H1 (cell line): Measurements from ENCODE around the gene FOXP2. TPM values are rescaled to one million over a fixed set of nuclear protein-coding genes. Genes with fewer than 3 reads are reported as not detected.

Experiments used
- CTCF ChIA-PET: fragments of 300-600 bp; sonication (Branson Sonifier 250); formaldehyde crosslinking; loops from one replicate; lab custom pipeline; 2021; ENCODE audit not compliant: partially characterized antibody; lab: Charles Lee
- POLR2A ChIA-PET: fragments of 300-600 bp; sonication (Branson Sonifier 250); formaldehyde crosslinking; loops from one replicate; lab custom pipeline; 2021; ENCODE audit warnings: inconsistent platforms; ENCODE audit not compliant: partially characterized antibody; lab: Charles Lee
- DNase-seq, 2 experiments: peaks; one replicate each; pipeline versions ENCODE4 v3.0.0 to v3.0.0-alpha.2; 2010 to 2022; ENCODE audit warnings: low spot score in 2 of 2, low read depth in 1 of 2, mixed read lengths in 1 of 2
- FAIRE-seq: peaks from 2 replicates; lab custom pipeline; 2011; peaks lifted over from hg19 to GRCh38; lab: Jason Lieb, UNC
- H2AFZ ChIP-seq: 2 replicates; pipeline ENCODE4 v1.8.1; 2012; ENCODE audit warnings: low read length, inconsistent platforms
- H2AK5ac ChIP-seq: 2 replicates; pipeline ENCODE4 v1.6.1; 2013; ENCODE audit warnings: low read depth, low read length
- H2BK120ac ChIP-seq: replicated peaks from 2 replicates; pipeline ENCODE3; 2013; ENCODE audit warnings: low read depth, low read length, inconsistent platforms
- H2BK12ac ChIP-seq: 2 replicates; pipeline ENCODE4 v1.6.1; 2013; ENCODE audit warnings: low read depth, low read length
- H2BK15ac ChIP-seq: 2 replicates; pipeline ENCODE4 v1.6.1; 2013; ENCODE audit warnings: low read length
- H2BK20ac ChIP-seq: 2 replicates; pipeline ENCODE4 v1.6.1; 2013; ENCODE audit warnings: low read length
- H2BK5ac ChIP-seq: 2 replicates; pipeline ENCODE4 v1.6.1; 2013; ENCODE audit warnings: low read depth, low read length
- H3K14ac ChIP-seq: 2 replicates; pipeline ENCODE4 v1.6.1; 2013; ENCODE audit warnings: inconsistent platforms; ENCODE audit not compliant: insufficient read length
- H3K18ac ChIP-seq: 2 replicates; pipeline ENCODE4 v1.6.1; 2013; ENCODE audit warnings: low read length; ENCODE audit errors: extremely low read depth
- H3K23ac ChIP-seq: 2 replicates; pipeline ENCODE4 v1.6.1; 2013; ENCODE audit warnings: inconsistent platforms; ENCODE audit not compliant: insufficient read length
- H3K23me2 ChIP-seq: 2 replicates; pipeline ENCODE4 v1.6.1; 2013; ENCODE audit warnings: low read depth, low read length
- H3K27ac ChIP-seq: 2 replicates; pipeline ENCODE4 v1.6.1; 2011; ENCODE audit warnings: low read depth, low read length, inconsistent platforms
- H3K27me3 ChIP-seq, 4 experiments: replicated peaks in 1 of 4; 1 replicate in 1 of 4; 2 replicates in 3 of 4; pipeline versions ENCODE4 v1.6.1 to v1.8.1; 2011 to 2013; ENCODE audit warnings: low read length in 3 of 4, mild to moderate bottlenecking in 3 of 4, inconsistent platforms in 2 of 4, mixed read lengths in 2 of 4, moderate library complexity in 1 of 4; ENCODE audit not compliant: control insufficient read depth in 3 of 4, insufficient read depth in 3 of 4; ENCODE audit errors: extremely low read depth in 1 of 4
- H3K36me3 ChIP-seq, 4 experiments: 2 replicates each; pipeline versions ENCODE4 v1.6.1 to v1.8.1; 2011 to 2013; ENCODE audit warnings: mild to moderate bottlenecking in 4 of 4, low read length in 3 of 4, moderate library complexity in 2 of 4, control low read depth in 1 of 4, inconsistent platforms in 1 of 4; ENCODE audit not compliant: insufficient read depth in 4 of 4, control insufficient read depth in 2 of 4
- H3K4ac ChIP-seq: replicated peaks from 2 replicates; pipeline ENCODE3; 2013; ENCODE audit warnings: low read length, low read depth, mixed read lengths, inconsistent platforms; ENCODE audit not compliant: insufficient read length
- H3K4me1 ChIP-seq, 4 experiments: replicated peaks in 1 of 4; 1 replicate in 1 of 4; 2 replicates in 3 of 4; pipeline versions ENCODE4 v1.6.1 to v1.8.1; 2011 to 2013; ENCODE audit warnings: low read length in 3 of 4, inconsistent platforms in 2 of 4, mixed read lengths in 1 of 4; ENCODE audit not compliant: insufficient read depth in 4 of 4, control insufficient read depth in 3 of 4
- H3K4me2 ChIP-seq, 2 experiments: 2 replicates each; pipeline versions ENCODE4 v1.6.1 to v1.8.1; 2011 to 2013; ENCODE audit warnings: low read depth in 2 of 2, low read length in 2 of 2, control low read depth in 1 of 2, inconsistent platforms in 1 of 2, mild to moderate bottlenecking in 1 of 2; ENCODE audit not compliant: insufficient read depth in 1 of 2
- H3K4me3 ChIP-seq, 4 experiments: fragments of 200-600, 300-600 bp in 1 of 4; sonication (generic), shearing (Covaris generic), sonication (Bioruptor Twin) in 1 of 4; 2 replicates each; pipeline versions ENCODE4 v1.5.1 to v1.8.1; 2011 to 2016; ENCODE audit warnings: low read length in 4 of 4, low read depth in 3 of 4, control low read depth in 2 of 4, inconsistent platforms in 2 of 4, mild to moderate bottlenecking in 2 of 4, mixed read lengths in 1 of 4, moderate library complexity in 1 of 4; ENCODE audit not compliant: insufficient read depth in 2 of 4; ENCODE audit errors: extremely low read depth in 1 of 4
- H3K56ac ChIP-seq: replicated peaks from 2 replicates; pipeline ENCODE3; 2013; ENCODE audit warnings: low read depth, mild to moderate bottlenecking, mixed read lengths, low read length, inconsistent platforms; ENCODE audit not compliant: insufficient read length
- H3K79me1 ChIP-seq: 2 replicates; pipeline ENCODE4 v1.6.1; 2013; ENCODE audit warnings: low read depth, low read length, control low read depth
- H3K79me2 ChIP-seq, 2 experiments: 2 replicates each; pipeline versions ENCODE4 v1.6.1 to v1.8.1; 2012 to 2013; ENCODE audit warnings: low read length in 2 of 2, mild to moderate bottlenecking in 2 of 2, inconsistent platforms in 1 of 2; ENCODE audit not compliant: insufficient read depth in 2 of 2, control insufficient read depth in 1 of 2
- H3K9ac ChIP-seq, 4 experiments: replicated peaks in 1 of 4; 1 replicate in 1 of 4; 2 replicates in 3 of 4; pipeline versions ENCODE4 v1.6.1 to v1.8.1; 2011 to 2013; ENCODE audit warnings: low read depth in 3 of 4, low read length in 3 of 4, control low read depth in 2 of 4, mild to moderate bottlenecking in 2 of 4, moderate library complexity in 2 of 4, inconsistent platforms in 1 of 4; ENCODE audit errors: extremely low read depth in 1 of 4
- H3K9me3 ChIP-seq, 2 experiments: 2 replicates each; pipeline versions ENCODE4 v1.6.1 to v1.8.1; 2012 to 2013; ENCODE audit warnings: mild to moderate bottlenecking in 2 of 2, moderate library complexity in 2 of 2, control low read depth in 1 of 2, inconsistent platforms in 1 of 2, low read depth in 1 of 2, low read length in 1 of 2, mixed read lengths in 1 of 2; ENCODE audit not compliant: insufficient read depth in 2 of 2
- H4K20me1 ChIP-seq, 2 experiments: replicated peaks in 1 of 2; 2 replicates each; pipeline versions ENCODE3 to v1.8.1; 2011 to 2013; ENCODE audit warnings: inconsistent platforms in 2 of 2, low read length in 2 of 2, mild to moderate bottlenecking in 1 of 2; ENCODE audit not compliant: insufficient read depth in 2 of 2, control insufficient read depth in 1 of 2
- H4K5ac ChIP-seq: 2 replicates; pipeline ENCODE4 v1.6.1; 2013; ENCODE audit warnings: low read length, low read depth, mixed read lengths, inconsistent platforms; ENCODE audit not compliant: insufficient read length
- H4K8ac ChIP-seq: 2 replicates; pipeline ENCODE4 v1.8.0; 2013; ENCODE audit warnings: mild to moderate bottlenecking, moderate library complexity, low read length, inconsistent platforms; ENCODE audit not compliant: insufficient read depth; ENCODE audit errors: extremely low read depth
- H4K91ac ChIP-seq: replicated peaks from 2 replicates; pipeline ENCODE3; 2013; ENCODE audit warnings: low read length, mixed read lengths, inconsistent platforms; ENCODE audit not compliant: insufficient read length
- EZH2 ChIP-seq: fragments of 200-600 bp; sonication (generic); IDR thresholded peaks from 2 replicates; pipeline ENCODE4 v1.7.1; 2012; ENCODE audit warnings: low read depth, mild to moderate bottlenecking, moderate library complexity, low read length, inconsistent platforms; ENCODE audit not compliant: severe bottlenecking
- HDAC2 ChIP-seq, 2 experiments: fragments of 300-600 bp in 1 of 2; sonication (generic) in 1 of 2; IDR thresholded peaks; 2 replicates each; pipeline ENCODE4 v1.6.1; 2011 to 2012; ENCODE audit warnings: low read depth in 2 of 2, low read length in 2 of 2, mild to moderate bottlenecking in 2 of 2, moderate library complexity in 2 of 2, borderline replicate concordance in 1 of 2, inconsistent platforms in 1 of 2
- POU5F1 ChIP-seq: IDR thresholded peaks from 2 replicates; pipeline ENCODE4 v1.6.1; 2011; ENCODE audit warnings: low read depth, mild to moderate bottlenecking, low read length, moderate library complexity
- WGBS, 2 experiments: shearing (Covaris generic) in 1 of 2; methylation state at CpG; one replicate each; pipeline versions ENCODE4 v1.1.6 to v1.1.7; 2013 to 2015; ENCODE audit warnings: low lambda C conversion rate in 2 of 2, mixed read lengths in 2 of 2, inconsistent platforms in 1 of 2, low coverage in 1 of 2, missing lambda C conversion rate in 1 of 2; ENCODE audit not compliant: insufficient replicate concordance in 2 of 2, insufficient coverage in 1 of 2, insufficient read length in 1 of 2; ENCODE audit errors: extremely low coverage in 1 of 2, missing lambda C conversion rate in 1 of 2; 5-methylcytosine and 5-hydroxymethylcytosine counted together
- polyA plus RNA-seq, 7 experiments: library from polyadenylated mRNA; depleted of rRNA in 3 of 7; stranded (reverse) in 5 of 7; unstranded in 2 of 7; fragments of >200 nt in 5 of 7; fragments of 200-250 nt in 2 of 7; gene quantifications; 1 replicate in 5 of 7; 2 replicates in 1 of 7; 4 replicates in 1 of 7; pipeline versions ENCODE4 v1.2.1 to v1.2.3, GENCODE V29; 2011 to 2013; ENCODE audit warnings: missing spikeins in 2 of 7, mixed read lengths in 2 of 7
- total RNA-seq: library from RNA; stranded (reverse); fragmentation: NEBNext Ultra II Directional; extraction: Animal tissue kit (Norgen Biotek cat#: 25700); gene quantifications from 2 replicates; pipeline ENCODE4 v1.2.1, GENCODE V29; 2021

FOXP2 gene
- total and polyA plus RNA-seq, 2 of the 8 experiments (the other 6 are each of a cell fraction or from before 2014, with no cell fraction given), result 0.09 to 0.43 TPM

DNA sequence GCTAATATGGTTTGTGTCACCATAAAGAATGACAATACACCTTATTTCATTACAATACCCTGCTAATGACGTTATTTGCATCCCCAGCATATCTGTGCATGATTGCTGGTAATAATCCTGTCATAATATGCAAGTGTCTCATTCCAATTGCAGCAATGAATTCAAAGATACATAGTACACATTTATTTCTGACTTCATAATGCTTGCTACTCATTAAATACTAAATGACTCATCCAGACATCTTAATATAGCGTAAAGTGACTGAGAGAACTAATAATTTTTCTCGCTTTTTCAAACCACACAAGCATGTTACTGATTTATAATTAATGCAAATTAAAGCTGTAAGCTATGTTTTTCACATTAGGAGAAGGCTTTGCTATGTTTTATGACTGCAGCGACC, 272.6 kb downstream of the FOXP2 start:
- Histone ChIP-seq H3K27me3 (no peaks in the 10 kb centered on the region), H3K23me2 (no peaks in the 10 kb centered on the region), H3K4me1 (peaks cover 0 to 17% (median 8%) of the 10 kb centered on the region in 4 experiments; a peak in 4 of 7 replicates), H2BK120ac (no peak overlapping the region), H4K8ac (no peak overlapping the region), H3K9ac (no peak overlapping the region), H2AK5ac (no peak overlapping the region), H3K79me1 (no peaks in the 10 kb centered on the region), H4K5ac (no peak overlapping the region), H3K56ac (no peak overlapping the region), H4K91ac (no peak overlapping the region), H3K9me3 (no peaks in the 10 kb centered on the region), H2AFZ (no peak overlapping the region), H4K20me1 (no peaks in the 10 kb centered on the region), H3K36me3 (no peaks in the 10 kb centered on the region), H3K4me2 (no peak overlapping the region), H3K18ac (no peak overlapping the region), H2BK12ac (no peak overlapping the region), H3K14ac (no peak overlapping the region), H2BK15ac (no peak overlapping the region), H3K27ac (no peak overlapping the region), H3K4me3 (no peak overlapping the region), H2BK5ac (no peak overlapping the region), H3K23ac (no peak overlapping the region), H3K79me2 (no peaks in the 10 kb centered on the region), H2BK20ac (no peak overlapping the region), H3K4ac (no peak overlapping the region)
- TF ChIP-seq HDAC2 (IDR thresholded peaks at IDR 0.05; ENCODE audit: borderline replicate concordance in 1 of 2, low read depth in 2 of 2, low read length in 2 of 2) (no peak), POU5F1 (no peak), EZH2 (no peak)
- POLR2A ChIA-PET, result no interaction called here
- 91% methylated on average over 4 of the region's 4 CpGs; no CpG with 5 or more reads in 1 of the 2 experiments for WGBS, 2 experiments
- CTCF ChIA-PET, result interaction anchor here (1.1 kb wide), 1 partner anchor 24 kb away, joined by 3 read pairs; no protein-coding TSS in a partner anchor
- FAIRE-seq (no peak), DNase-seq (no peak)
